Mucosa of stomach (tissue), 1 donor: Measurements from ENCODE around the gene DHX36.

ENCODE experiments used
- H3K27me3 ChIP-seq: one replicate; pipeline ENCODE4 v1.7.0; 2013; ENCODE audit warnings: mild to moderate bottlenecking, low read length; ENCODE audit not compliant: control insufficient read depth, insufficient read depth
- H3K36me3 ChIP-seq: one replicate; pipeline ENCODE4 v1.7.0; 2013; ENCODE audit warnings: low read length; ENCODE audit not compliant: control insufficient read depth, insufficient read depth
- H3K4me1 ChIP-seq: one replicate; pipeline ENCODE4 v1.7.0; 2013; ENCODE audit warnings: mild to moderate bottlenecking, low read length; ENCODE audit not compliant: control insufficient read depth, insufficient read depth
- H3K4me3 ChIP-seq: one replicate; pipeline ENCODE4 v1.7.0; 2013; ENCODE audit warnings: low read length
- H3K9ac ChIP-seq: one replicate; pipeline ENCODE4 v1.7.0; 2013; ENCODE audit warnings: mild to moderate bottlenecking, low read length, moderate library complexity
- H3K9me3 ChIP-seq: one replicate; pipeline ENCODE4 v1.7.0; 2013; ENCODE audit warnings: mild to moderate bottlenecking, low read length, moderate library complexity; ENCODE audit not compliant: control insufficient read depth
- donor health status: Pancreatic carcinoma.

Gene DHX36, protein sequence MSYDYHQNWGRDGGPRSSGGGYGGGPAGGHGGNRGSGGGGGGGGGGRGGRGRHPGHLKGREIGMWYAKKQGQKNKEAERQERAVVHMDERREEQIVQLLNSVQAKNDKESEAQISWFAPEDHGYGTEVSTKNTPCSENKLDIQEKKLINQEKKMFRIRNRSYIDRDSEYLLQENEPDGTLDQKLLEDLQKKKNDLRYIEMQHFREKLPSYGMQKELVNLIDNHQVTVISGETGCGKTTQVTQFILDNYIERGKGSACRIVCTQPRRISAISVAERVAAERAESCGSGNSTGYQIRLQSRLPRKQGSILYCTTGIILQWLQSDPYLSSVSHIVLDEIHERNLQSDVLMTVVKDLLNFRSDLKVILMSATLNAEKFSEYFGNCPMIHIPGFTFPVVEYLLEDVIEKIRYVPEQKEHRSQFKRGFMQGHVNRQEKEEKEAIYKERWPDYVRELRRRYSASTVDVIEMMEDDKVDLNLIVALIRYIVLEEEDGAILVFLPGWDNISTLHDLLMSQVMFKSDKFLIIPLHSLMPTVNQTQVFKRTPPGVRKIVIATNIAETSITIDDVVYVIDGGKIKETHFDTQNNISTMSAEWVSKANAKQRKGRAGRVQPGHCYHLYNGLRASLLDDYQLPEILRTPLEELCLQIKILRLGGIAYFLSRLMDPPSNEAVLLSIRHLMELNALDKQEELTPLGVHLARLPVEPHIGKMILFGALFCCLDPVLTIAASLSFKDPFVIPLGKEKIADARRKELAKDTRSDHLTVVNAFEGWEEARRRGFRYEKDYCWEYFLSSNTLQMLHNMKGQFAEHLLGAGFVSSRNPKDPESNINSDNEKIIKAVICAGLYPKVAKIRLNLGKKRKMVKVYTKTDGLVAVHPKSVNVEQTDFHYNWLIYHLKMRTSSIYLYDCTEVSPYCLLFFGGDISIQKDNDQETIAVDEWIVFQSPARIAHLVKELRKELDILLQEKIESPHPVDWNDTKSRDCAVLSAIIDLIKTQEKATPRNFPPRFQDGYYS

DNA sequence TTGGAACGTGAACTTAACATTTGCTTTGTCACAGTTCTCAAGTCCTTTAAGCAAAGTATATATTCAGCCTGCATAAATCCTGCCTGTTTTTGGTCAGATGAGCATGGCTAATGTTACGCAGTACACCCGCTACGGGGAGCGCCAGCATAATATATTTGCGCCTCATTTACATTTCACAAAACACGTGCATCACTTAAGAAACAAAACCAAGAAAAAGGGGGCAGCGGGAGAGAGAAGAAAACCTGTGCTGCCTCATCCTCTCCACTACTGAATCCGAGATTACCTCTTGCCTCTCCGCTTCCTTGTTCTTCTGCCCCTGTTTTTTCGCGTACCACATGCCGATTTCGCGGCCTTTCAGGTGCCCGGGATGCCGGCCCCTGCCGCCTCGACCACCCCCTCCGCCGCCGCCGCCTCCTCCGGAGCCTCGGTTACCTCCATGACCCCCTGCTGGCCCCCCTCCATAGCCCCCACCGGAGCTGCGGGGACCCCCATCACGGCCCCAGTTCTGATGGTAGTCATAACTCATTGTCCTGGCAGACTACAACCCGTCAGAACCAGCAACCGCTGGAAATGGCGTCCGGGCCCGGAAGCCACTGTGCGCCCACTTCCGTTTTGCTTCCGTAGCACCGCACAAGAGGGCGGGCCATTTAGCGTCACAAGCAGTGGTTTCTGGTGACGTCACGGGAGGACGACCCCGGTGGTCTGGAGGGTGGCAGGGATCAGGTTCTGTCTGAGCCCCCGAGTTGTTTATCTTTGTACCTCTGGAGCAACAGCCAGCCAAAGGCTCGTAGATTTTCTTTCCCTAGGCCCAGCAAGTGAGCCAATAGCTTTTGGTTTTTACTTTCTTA is at the start of gene DHX36:
TSS of gene DHX36 (minus strand) at position 597 of the 848 bp plus-strand sequence. CDS start at position 526, 71 bp downstream.
- Histone ChIP-seq H3K36me3 (no peaks in the 10 kb centered on the region), H3K4me3 (peak within 1 kb of the TSS; percentile 84), H3K9ac (peak within 1 kb of the TSS; percentile 97), H3K4me1 (peaks cover 6% of the 10 kb centered on the region), H3K9me3 (no peaks in the 10 kb centered on the region), H3K27me3 (no peaks in the 10 kb centered on the region)

DNA sequence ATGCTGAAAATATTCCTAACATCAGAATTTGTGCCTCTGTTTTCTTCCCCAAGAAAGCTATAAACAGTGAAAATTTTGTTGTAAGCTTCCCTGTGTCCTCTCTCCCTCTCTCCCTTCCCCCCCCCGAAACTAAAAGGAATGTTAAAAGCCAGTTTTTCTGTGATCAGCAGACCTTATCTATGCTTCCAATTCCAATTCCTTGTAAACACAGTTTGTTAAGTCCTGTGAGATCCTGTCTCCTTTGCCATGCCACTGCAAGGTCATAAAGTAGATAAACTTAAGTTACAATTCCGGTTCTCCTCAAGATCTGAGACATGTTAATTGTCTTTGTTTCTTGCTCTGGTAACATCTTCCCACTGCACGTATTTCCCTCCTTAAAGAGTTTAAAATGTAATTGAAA is 42.9 kb upstream of the DHX36 start:
- H3K27me3 ChIP-seq, result no peaks in the 10 kb centered on the region
- no peak overlapping the region for H3K4me3 ChIP-seq
- no peaks in the 10 kb centered on the region for H3K4me1 ChIP-seq
- H3K9ac ChIP-seq, result no peak overlapping the region
- H3K9me3 ChIP-seq, result no peaks in the 10 kb centered on the region
- H3K36me3 ChIP-seq, result no peaks in the 10 kb centered on the region

DNA sequence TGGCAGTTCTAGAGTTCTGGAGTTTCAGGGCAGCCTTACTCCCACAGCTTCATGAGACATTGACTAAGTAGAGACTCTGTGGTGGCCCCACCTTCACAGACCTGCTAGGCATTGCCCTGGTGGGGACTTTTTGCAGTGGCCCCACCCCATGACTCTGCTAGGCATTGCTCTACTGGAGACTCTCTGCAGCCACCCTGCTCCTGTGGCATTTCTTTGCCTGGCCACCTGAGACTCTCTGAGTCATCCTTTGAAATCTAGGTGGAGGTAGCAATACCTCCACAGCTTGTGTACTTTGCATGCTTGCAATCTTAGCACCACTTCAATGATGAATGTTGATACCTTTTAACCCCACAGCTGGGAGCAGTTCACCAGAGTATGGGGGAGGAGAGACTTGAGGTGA is 40.6 kb upstream of the DHX36 start:
- H3K4me1 ChIP-seq, result no peaks in the 10 kb centered on the region
- no peaks in the 10 kb centered on the region for H3K27me3 ChIP-seq
- no peaks in the 10 kb centered on the region for H3K9me3 ChIP-seq
- H3K4me3 ChIP-seq, result no peak overlapping the region
- H3K36me3 ChIP-seq, result no peaks in the 10 kb centered on the region
- H3K9ac ChIP-seq, result no peak overlapping the region

DNA sequence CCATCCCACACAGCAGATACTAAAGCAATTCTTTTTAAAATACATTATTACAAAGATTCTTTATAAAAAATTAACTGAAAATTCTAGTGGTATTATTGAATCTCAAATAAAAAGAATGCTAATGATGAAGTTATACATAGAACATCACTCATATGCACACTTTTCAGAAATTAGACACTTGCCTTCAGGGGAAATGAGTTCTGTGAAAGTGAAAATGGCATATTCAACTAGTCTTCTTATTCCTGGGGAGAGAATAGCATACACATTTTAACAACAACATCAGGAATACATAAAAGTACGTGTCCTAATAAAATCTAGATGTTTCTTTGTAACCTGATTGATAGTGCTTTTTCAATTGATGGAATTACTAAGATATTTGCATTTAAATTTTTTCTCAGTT is 36.8 kb upstream of the DHX36 start:
- Histone ChIP-seq H3K9me3 (no peaks in the 10 kb centered on the region), H3K4me3 (no peak overlapping the region), H3K9ac (no peak overlapping the region), H3K36me3 (no peaks in the 10 kb centered on the region), H3K4me1 (no peaks in the 10 kb centered on the region), H3K27me3 (no peaks in the 10 kb centered on the region)

DNA sequence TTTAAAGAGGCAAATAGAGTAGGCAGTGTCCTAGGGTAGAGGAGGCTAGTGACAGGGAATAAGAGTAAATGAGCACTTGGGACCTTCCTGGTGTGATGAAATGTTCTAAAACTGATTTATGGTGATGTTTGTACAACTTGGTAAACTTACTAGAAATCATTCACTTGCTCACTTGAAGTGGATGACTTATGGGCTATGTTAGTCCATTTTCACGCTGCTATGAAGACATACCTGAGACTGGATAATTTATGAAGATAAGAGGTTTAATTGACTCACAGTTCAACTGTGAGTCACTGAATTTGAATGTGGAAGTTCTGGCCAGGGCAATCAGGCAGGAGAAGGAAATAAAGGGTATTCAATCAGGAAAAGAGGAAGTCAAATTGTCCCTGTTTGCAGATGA is 31.7 kb upstream of the DHX36 start:
- no peaks in the 10 kb centered on the region for H3K4me1 ChIP-seq
- no peak overlapping the region for H3K9ac ChIP-seq
- H3K9me3 ChIP-seq, result no peaks in the 10 kb centered on the region
- H3K36me3 ChIP-seq, result no peaks in the 10 kb centered on the region
- no peak overlapping the region for H3K4me3 ChIP-seq
- H3K27me3 ChIP-seq, result peaks cover 2% of the 10 kb centered on the region

DNA sequence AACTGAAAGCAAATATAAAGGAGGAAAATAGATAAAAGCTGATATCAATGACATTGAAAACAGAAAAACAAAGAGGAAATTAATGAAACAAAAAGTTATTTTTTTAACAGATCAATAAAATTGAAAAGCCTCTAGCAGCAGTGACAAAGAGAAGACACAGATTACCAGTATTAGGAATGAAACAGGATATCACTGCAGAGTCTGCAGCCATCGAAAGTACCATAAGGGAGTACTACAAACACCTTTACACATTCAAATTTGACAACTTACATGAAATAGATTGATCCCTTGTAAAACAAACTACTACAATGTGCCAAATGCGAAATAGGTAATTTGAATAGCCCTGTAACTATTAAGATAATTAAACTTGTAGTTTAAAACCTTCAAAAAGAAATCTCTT is 24.9 kb upstream of the DHX36 start:
- Histone ChIP-seq H3K36me3 (no peaks in the 10 kb centered on the region), H3K27me3 (no peaks in the 10 kb centered on the region), H3K9me3 (no peaks in the 10 kb centered on the region), H3K4me1 (no peaks in the 10 kb centered on the region), H3K4me3 (no peak overlapping the region), H3K9ac (no peak overlapping the region)

DNA sequence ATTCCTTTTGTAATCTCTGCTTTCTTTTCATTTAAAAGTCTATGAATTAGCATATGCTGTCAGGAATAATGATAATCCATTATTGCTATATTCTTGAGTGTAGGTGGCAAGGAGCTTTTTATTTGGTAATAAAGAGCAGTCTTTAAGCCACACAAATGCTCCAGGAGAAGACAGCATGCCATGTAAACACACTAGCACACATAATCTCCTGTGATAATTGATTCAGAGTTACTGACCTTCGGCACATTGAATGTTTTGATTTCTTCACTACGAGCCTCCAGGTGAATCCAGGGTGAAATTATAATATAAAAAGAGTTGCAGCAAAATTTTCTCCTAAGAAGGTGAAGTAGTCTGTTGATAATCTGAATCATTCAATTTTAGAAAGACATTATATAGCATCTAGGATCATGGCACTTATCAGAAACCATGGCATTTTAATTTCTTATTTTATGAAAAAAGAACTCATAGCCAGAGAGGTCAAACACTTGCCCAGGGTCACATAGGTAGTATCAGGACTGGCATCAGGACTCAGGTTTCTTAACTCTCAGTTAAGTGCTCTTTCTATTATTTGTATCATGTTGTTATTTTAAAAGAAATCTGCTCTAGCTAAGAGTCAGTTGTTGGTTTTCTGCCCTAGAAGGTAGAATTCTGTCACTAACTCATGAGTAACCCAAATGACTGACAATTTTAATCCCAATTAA is 21.3 kb upstream of the DHX36 start:
- Histone ChIP-seq H3K27me3 (no peaks in the 10 kb centered on the region), H3K9me3 (no peaks in the 10 kb centered on the region), H3K4me1 (no peaks in the 10 kb centered on the region), H3K4me3 (no peak overlapping the region), H3K36me3 (no peaks in the 10 kb centered on the region), H3K9ac (no peak overlapping the region)

DNA sequence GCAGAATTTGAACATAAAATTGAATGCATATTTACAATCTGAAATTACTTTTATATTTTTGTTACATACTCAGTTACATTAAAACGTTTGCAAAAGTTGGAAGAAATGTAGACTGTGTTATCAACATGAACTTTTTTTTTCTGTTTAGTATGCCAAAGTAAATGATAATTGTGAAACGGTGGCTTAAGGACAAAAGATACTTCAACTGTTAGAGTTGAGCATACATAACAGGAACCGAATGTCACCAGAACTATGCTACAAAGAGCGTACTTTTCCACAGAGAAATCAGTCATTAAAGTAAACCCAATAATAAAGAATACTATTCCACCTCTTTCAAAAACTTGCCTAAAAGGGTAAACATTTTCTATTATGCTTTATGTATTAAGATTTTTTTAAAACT is 14.3 kb upstream of the DHX36 start:
- H3K4me1 ChIP-seq, result no peaks in the 10 kb centered on the region
- no peaks in the 10 kb centered on the region for H3K9me3 ChIP-seq
- H3K4me3 ChIP-seq, result no peak overlapping the region
- no peaks in the 10 kb centered on the region for H3K36me3 ChIP-seq
- H3K27me3 ChIP-seq, result no peaks in the 10 kb centered on the region
- no peak overlapping the region for H3K9ac ChIP-seq

DNA sequence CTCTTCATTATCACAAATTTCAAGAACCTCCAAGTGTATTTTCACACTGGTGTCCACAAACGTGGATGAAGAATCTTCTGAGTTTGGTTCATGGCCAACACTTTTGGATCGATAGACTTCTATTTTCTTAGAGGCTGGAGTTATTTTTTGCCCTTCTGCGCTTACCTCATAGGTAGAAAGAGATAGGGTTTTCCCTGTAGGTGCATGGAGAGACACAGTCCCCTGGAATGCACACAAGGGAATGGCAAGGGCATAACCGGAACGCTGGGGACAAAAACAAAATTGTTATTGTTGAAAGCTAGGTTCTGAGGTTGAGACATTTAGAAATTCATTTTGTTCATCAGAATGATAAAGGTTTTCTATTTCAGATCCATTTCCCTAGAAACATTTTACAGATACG is 13.7 kb upstream of the DHX36 start:
- Histone ChIP-seq H3K36me3 (no peaks in the 10 kb centered on the region), H3K27me3 (no peaks in the 10 kb centered on the region), H3K4me3 (no peak overlapping the region), H3K9me3 (no peaks in the 10 kb centered on the region), H3K9ac (no peak overlapping the region), H3K4me1 (no peaks in the 10 kb centered on the region)

DNA sequence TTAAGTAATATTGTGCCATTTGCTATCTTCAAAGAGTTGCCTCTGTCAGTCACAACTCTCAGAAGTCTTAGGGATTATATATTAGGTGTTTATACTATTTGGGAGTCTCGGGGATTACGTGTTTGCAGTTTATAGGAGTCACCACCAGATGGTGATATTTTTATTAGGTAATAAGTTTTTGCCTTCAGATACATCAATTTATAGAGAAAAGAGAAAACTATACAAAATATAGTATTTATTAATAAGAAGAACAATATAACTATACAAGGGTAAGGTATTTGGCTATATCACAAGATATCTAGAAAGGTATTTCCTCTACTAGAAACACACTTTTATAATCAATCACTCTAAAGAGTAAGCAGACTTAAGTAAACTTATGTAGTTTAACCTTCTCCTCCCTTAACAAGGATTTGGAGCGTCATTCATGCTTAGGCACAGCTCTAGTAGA is 10.7 kb upstream of the DHX36 start:
- Histone ChIP-seq H3K4me1 (no peaks in the 10 kb centered on the region), H3K9ac (no peak overlapping the region), H3K9me3 (no peaks in the 10 kb centered on the region), H3K4me3 (no peak overlapping the region), H3K27me3 (no peaks in the 10 kb centered on the region), H3K36me3 (no peaks in the 10 kb centered on the region)

DNA sequence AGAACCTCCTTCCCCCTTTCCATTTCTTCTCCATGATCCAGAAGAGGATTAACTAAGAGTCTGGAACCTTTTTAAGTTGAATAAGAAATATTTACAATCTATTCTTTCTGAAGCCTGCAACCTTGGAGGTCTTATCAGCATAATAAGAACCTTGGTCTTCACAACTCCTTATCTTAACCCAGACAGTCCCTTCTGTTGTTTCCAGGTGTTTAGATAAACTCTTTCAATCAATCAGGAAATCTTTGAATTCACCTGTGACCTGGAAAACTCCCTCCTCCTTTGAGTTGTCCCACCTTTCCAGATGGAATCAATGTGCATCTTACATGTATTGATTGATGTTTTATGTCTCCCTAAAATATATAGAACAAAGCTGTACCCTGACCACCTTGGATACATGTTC is 3.6 kb upstream of the DHX36 start:
- Histone ChIP-seq H3K27me3 (no peaks in the 10 kb centered on the region), H3K9ac (no peak overlapping the region), H3K4me3 (no peak overlapping the region), H3K36me3 (no peaks in the 10 kb centered on the region), H3K4me1 (no peaks in the 10 kb centered on the region), H3K9me3 (no peaks in the 10 kb centered on the region)
